Measurements from ENCODE around the gene RTCB. TPM values are rescaled to one million over a fixed set of nuclear protein-coding genes. Genes with fewer than 3 reads are reported as not detected.
A peak's percentile ranks its signal among the peaks of the same experiment; 100 is the strongest.

RTCB gene
- total RNA-seq, 4 donors from 2014 or later: 55.4 to 104 (median 84.0) TPM

GRCh38 chr22:32407936-32408335, 4.1 kb downstream of the RTCB start:
- Histone ChIP-seq H3K27ac (peak overlapping the region in 2 of 4 donors; percentile 1 to 17), H3K36me3 (peaks cover 0 to 41% (median 13%) of the 10 kb centered on the region in 4 donors), H3K4me1 (peaks cover 9 to 49% (median 16%) of the 10 kb centered on the region in 4 donors), H3K4me3 (no peak overlapping the region), H3K9me3 (no peaks in the 10 kb centered on the region), H3K27me3 (no peaks in the 10 kb centered on the region)
- in situ Hi-C loops (cut with MboI; ENCODE audit: low pct_ligation_motif_present in 1 of 4, low pct_unique_long_range_greater_than_20kb in 1 of 4, low sequenced_read_pairs in 3 of 4) (no loop called here), intact Hi-C loops (cut with DNase I; ENCODE audit: low total_unique reads) (no loop called here)
- peak; percentile 17 for DNase-seq
- no peak for TF ChIP-seq POLR2A (IDR thresholded peaks at IDR 0.05)
- TF ChIP-seq POLR2AphosphoS5 (IDR thresholded peaks at IDR 0.05): no peak
- no peak for TF ChIP-seq CTCF (IDR thresholded peaks at IDR 0.05)
- no peak for TF ChIP-seq EP300 (IDR thresholded peaks at IDR 0.05; ENCODE audit: low read depth)
- 50% methylated on average over 2 of the region's 2 CpGs; no CpG with 5 or more reads in 1 of the 2 donors for WGBS, 2 donors (ENCODE audit: low coverage in 1 of 2)

- Histone ChIP-seq H3K27ac (peak overlapping the region in 1 of 4 donors; percentile 17), H3K4me3 (no peak overlapping the region), H3K9me3 (no peaks in the 10 kb centered on the region), H3K36me3 (peaks cover 0 to 47% (median 13%) of the 10 kb centered on the region in 4 donors), H3K4me1 (peaks cover 9 to 45% (median 15%) of the 10 kb centered on the region in 4 donors), H3K27me3 (no peaks in the 10 kb centered on the region)
- whole genome bisulfite sequencing, 2 donors (ENCODE audit: low coverage in 1 of 2): 75 to 77% methylated on average over 2 to 3 of the region's 3 CpGs
- TF ChIP-seq POLR2AphosphoS5 (IDR thresholded peaks at IDR 0.05) (no peak), POLR2A (IDR thresholded peaks at IDR 0.05) (no peak), EP300 (IDR thresholded peaks at IDR 0.05; ENCODE audit: low read depth) (no peak), CTCF (IDR thresholded peaks at IDR 0.05) (no peak)
- DNase-seq: no peak
- intact Hi-C loops (cut with DNase I; ENCODE audit: low total_unique reads) (no loop called here), in situ Hi-C loops (cut with MboI; ENCODE audit: low pct_ligation_motif_present in 1 of 4, low pct_unique_long_range_greater_than_20kb in 1 of 4, low sequenced_read_pairs in 3 of 4) (no loop called here)
Measured at GRCh38 chr22:32407312-32407711, 4.7 kb downstream of the RTCB start.

- Histone ChIP-seq H3K4me1 (peaks cover 0 to 20% (median 3%) of the 10 kb centered on the region in 4 donors), H3K4me3 (no peak overlapping the region), H3K27me3 (no peaks in the 10 kb centered on the region), H3K9me3 (no peaks in the 10 kb centered on the region), H3K27ac (no peak overlapping the region), H3K36me3 (peaks cover 0 to 79% (median 30%) of the 10 kb centered on the region in 4 donors)
- WGBS, 2 donors (ENCODE audit: low coverage in 1 of 2): 83 to 85% methylated on average over 2 of the region's 2 CpGs
- no peak for TF ChIP-seq POLR2A (IDR thresholded peaks at IDR 0.05)
- no peak for TF ChIP-seq POLR2AphosphoS5 (IDR thresholded peaks at IDR 0.05)
- TF ChIP-seq EP300 (IDR thresholded peaks at IDR 0.05; ENCODE audit: low read depth): no peak
- no peak for TF ChIP-seq CTCF (IDR thresholded peaks at IDR 0.05)
- intact Hi-C loops (cut with DNase I; ENCODE audit: low total_unique reads) (no loop called here), in situ Hi-C loops (cut with MboI; ENCODE audit: low pct_ligation_motif_present in 1 of 4, low pct_unique_long_range_greater_than_20kb in 1 of 4, low sequenced_read_pairs in 3 of 4) (no loop called here)
- DNase-seq: no peak
Measured at GRCh38 chr22:32404021-32404420, 8.0 kb downstream of the RTCB start.

GRCh38 chr22:32401486-32401885, 10.6 kb downstream of the RTCB start:
- no peaks in the 10 kb centered on the region for H3K27me3 ChIP-seq
- H3K9me3 ChIP-seq: no peaks in the 10 kb centered on the region
- no peak for DNase-seq
- no peak overlapping the region for H3K27ac ChIP-seq
- H3K36me3 ChIP-seq: peaks cover 1 to 96% (median 39%) of the 10 kb centered on the region in 4 donors
- intact Hi-C loops (cut with DNase I; ENCODE audit: low total_unique reads): no loop called here
- 57 to 66% methylated on average over 3 to 4 of the region's 4 CpGs for WGBS, 2 donors (ENCODE audit: low coverage in 1 of 2)
- in situ Hi-C loops (cut with MboI; ENCODE audit: low pct_ligation_motif_present in 1 of 4, low pct_unique_long_range_greater_than_20kb in 1 of 4, low sequenced_read_pairs in 3 of 4): no loop called here
- H3K4me1 ChIP-seq: no peaks in the 10 kb centered on the region
- TF ChIP-seq POLR2AphosphoS5 (IDR thresholded peaks at IDR 0.05) (no peak), POLR2A (IDR thresholded peaks at IDR 0.05) (no peak), EP300 (IDR thresholded peaks at IDR 0.05; ENCODE audit: low read depth) (no peak), CTCF (IDR thresholded peaks at IDR 0.05) (no peak)
- no peak overlapping the region for H3K4me3 ChIP-seq
